GM10266 (cell line): ENCODE data around the gene CETP.

Source experiments
- DNase-seq: peaks from one replicate; pipeline ENCODE4 v3.0.0; 2012; ENCODE audit errors: extremely low spot score
- TF ChIP-seq, protein P1 (sequence below): IDR thresholded peaks from 2 replicates; pipeline ENCODE4 v1.5.1; 2012; ENCODE audit warnings: mild to moderate bottlenecking, low read depth; ENCODE audit not compliant: control insufficient read depth, insufficient read depth; ENCODE audit errors: missing control alignments

Gene CETP

DNA sequence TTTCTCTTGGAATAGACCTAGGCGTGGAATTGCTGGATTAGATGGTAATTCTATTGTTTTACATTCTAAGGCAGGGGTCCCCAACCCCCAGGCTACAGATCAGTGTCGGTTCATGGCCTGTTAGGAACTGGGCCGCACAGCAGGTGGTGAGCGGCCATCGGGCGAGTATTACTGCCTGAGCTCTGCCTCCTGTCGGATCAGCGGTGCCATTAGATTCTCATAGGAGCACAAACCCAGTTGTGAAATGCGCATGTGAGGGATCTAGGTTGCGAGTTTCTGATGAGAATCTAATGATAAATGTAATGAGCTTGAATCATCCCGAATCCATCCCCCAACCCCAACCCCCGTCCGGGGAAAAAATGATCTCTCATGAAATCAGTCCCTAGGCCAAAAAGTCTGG, 50.6 kb downstream of the CETP start:
- TF ChIP-seq, protein P1, sequence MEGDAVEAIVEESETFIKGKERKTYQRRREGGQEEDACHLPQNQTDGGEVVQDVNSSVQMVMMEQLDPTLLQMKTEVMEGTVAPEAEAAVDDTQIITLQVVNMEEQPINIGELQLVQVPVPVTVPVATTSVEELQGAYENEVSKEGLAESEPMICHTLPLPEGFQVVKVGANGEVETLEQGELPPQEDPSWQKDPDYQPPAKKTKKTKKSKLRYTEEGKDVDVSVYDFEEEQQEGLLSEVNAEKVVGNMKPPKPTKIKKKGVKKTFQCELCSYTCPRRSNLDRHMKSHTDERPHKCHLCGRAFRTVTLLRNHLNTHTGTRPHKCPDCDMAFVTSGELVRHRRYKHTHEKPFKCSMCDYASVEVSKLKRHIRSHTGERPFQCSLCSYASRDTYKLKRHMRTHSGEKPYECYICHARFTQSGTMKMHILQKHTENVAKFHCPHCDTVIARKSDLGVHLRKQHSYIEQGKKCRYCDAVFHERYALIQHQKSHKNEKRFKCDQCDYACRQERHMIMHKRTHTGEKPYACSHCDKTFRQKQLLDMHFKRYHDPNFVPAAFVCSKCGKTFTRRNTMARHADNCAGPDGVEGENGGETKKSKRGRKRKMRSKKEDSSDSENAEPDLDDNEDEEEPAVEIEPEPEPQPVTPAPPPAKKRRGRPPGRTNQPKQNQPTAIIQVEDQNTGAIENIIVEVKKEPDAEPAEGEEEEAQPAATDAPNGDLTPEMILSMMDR, result no peak
- DNase-seq, result no peak

DNA sequence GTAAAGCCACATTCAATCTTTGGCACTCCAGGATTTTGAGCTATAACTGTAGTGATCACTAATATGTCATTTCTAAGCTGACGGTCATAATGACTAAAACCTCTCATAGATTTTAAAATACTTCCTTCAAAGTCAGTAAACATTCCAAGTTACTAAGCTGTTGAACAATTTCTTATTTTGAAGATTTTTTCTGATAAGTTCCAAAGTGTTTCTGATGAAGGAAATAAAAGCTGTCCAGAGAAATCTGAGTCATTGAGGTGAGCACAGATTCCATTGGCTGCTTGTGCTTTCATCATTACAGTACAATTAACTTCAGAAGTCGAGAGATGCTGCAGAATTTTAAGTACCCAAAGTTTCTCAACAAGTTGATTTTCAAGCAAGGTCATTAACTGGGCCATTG, 51.5 kb downstream of the CETP start:
- TF ChIP-seq, protein P1, result no peak
- no peak for DNase-seq

DNA sequence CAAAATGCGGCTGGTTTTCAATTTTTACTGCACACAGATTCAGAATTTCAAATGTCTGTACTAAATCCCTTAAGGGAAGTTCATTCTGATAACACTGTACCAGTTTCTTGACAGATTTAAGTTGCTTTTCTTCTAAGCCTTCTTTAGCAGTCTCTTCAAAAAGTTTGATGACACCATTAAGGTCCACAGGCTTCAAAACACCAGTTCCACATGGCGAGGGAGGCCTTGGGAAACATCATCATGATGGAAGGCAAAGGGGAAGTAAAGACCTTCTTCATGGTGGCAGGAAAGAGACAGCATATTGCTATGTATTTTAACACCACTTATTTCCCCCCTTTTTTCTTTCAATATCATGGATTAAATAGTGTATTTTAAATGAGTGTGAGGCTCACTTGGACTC, 52.2 kb downstream of the CETP start:
- TF ChIP-seq, protein P1, result no peak

DNA sequence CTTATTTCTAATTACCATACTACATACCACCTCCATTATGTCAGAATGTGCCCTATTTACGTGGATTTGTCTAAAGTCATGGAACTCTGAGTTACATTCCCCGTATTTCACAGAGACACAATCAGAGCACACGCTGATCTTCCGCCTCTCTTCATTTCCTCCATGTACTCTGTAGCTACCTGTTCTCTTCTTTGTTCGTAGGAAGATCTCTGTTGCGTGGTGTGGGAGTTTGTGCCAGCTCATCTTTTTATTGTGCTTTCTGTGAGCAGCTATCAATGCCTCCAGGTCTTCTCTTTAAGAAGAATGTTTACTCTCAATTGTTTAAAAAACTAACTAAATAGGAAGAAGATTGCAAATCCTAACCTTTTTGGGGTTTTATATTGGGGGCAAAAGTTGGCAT, 54.6 kb downstream of the CETP start:
- TF ChIP-seq, protein P1, result no peak
- DNase-seq, result no peak

More for the DNA sequence above, 52.2 kb downstream of the CETP start:
- no peak for DNase-seq

DNA sequence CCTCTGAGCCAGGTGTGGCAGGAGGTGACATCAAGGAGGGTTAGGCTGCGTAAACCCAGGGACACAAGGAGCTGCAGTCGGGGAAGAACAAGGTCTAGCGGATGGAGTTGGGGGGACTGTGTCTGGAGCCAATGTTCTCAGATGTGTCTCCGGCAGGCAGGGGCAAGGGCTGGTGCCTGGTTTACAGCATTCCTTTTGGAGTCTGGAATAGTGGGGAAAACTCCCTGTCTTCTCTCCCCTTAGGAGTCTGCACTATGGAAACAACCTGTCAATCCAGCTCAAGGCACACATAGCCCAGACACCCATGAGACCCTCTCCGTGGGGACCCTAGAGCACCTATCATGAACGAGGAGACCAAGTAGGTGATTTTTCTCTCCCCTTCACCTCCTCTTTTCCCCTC, 55.1 kb downstream of the CETP start:
- TF ChIP-seq, protein P1, result no peak
- no peak for DNase-seq

DNA sequence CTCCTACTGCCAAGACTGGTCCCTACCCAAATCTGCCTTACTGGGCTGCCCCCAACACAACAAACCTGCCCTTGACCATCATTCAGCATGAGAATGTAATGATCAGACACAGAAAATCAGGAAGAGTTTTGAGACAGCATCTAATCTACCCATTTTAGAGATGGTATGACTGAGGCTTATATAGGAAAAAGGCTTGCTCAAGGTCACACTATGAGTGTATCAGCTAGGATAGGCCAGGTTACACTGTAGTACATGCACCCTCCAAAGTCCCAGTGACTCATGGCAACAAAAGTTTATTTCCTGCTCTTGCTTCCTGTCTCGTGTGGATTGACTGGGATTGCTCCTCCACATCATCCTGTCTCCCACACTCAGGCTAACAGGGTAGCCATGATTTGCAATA, 55.5 kb downstream of the CETP start:
- no peak for DNase-seq
- TF ChIP-seq, protein P1, result no peak

DNA sequence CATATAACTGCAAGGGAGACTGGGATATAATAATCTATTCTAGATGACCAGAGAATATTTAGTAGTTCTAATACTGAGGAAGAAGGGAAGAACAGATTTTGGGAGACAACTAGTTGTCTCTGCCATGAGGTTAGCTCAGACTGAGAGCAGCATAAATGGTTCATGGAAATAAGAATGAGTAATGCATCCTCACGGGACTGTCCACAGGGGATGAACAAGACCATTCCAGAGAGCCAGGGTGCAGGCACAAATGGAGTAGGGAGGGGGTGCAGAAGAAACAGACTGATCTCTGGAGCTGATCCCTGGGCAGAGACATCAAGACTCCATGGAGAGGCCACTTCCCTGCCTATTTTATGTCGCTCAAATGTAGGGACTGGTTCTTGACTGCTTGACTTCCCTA, 58.0 kb downstream of the CETP start:
- TF ChIP-seq, protein P1, result no peak
- DNase-seq, result no peak
